GM12874 (cell line): ENCODE results near the gene CRTAC1.

Source experiments
- TF ChIP-seq, protein P1 (sequence below): IDR thresholded peaks from 2 replicates; pipeline ENCODE4 v1.5.1; 2011; ENCODE audit warnings: low read depth, mild to moderate bottlenecking, control low read depth, low read length, moderate library complexity; ENCODE audit not compliant: insufficient read depth

Gene CRTAC1

GRCh38 chr10:97914171-97914836 is 116.1 kb downstream of the CRTAC1 start:
- TF ChIP-seq, protein P1, sequence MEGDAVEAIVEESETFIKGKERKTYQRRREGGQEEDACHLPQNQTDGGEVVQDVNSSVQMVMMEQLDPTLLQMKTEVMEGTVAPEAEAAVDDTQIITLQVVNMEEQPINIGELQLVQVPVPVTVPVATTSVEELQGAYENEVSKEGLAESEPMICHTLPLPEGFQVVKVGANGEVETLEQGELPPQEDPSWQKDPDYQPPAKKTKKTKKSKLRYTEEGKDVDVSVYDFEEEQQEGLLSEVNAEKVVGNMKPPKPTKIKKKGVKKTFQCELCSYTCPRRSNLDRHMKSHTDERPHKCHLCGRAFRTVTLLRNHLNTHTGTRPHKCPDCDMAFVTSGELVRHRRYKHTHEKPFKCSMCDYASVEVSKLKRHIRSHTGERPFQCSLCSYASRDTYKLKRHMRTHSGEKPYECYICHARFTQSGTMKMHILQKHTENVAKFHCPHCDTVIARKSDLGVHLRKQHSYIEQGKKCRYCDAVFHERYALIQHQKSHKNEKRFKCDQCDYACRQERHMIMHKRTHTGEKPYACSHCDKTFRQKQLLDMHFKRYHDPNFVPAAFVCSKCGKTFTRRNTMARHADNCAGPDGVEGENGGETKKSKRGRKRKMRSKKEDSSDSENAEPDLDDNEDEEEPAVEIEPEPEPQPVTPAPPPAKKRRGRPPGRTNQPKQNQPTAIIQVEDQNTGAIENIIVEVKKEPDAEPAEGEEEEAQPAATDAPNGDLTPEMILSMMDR: no peak

DNA sequence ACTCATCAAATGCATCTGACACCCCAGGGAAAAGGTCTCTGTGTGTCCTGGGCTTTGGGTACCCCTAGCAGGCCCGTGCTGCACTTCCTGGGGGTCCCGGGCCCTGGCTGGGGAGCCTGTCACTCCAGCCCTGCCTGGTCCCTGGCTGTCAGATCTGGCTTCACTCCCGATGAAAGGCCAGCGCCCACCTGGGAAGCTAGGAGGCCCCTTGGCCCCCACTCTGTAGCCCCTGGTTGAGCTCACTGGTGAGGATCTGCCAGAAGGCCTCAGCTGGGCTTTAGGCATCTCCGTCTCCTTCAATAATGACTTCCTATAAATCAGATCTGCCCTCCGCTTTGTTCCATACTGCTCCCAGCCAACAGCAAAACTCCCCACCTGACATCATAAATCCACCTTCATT is 116.8 kb downstream of the CRTAC1 start:
- TF ChIP-seq, protein P1: no peak

GRCh38 chr10:97913193-97913592 is 117.2 kb downstream of the CRTAC1 start:
- TF ChIP-seq, protein P1: no peak

- TF ChIP-seq, protein P1: no peak
These were observed 119.2 kb downstream of the CRTAC1 start for GRCh38 chr10:97911217-97911616.

- TF ChIP-seq, protein P1: no peak
These were observed 119.8 kb downstream of the CRTAC1 start for GRCh38 chr10:97910661-97911060.

DNA sequence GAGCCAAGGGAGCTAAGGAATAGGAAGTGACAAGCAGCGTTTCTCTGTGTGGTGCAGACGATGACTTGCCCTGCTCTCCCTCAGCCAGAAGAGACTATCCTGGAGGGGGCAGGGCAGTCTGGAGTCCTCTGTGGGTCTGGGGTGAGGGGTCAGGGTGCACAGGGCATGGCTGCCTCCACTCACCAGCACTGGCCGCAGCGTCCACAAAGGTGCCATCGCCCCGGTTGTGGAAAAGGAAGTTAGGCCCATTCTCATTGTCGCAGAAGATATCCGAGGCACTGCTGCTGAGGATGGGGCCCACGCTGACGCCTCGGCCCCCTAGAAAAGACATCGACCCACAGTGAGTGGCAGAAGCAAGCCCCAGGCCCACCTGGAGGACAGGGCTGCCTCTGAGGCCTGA is 122.6 kb downstream of the CRTAC1 start:
- TF ChIP-seq, protein P1: no peak

DNA sequence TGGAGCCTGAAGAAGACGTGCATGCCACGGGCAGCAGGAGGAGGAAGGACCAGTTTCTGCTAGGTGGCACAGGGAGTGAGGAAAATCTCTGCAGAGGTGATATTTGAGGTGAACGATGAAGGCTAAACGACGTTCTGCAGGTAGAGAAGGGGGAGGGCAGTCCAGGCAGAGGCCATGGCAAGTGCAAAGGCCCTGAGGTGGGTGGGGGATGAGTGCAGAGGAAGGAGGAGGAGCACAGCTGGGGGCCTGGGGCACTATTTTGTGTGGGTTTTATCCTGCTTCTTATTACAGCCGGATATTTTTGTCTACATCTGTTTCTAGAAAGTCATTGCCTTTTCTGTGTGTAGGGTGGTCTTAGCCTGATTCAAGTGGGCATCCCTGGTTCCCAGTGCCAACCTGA is 123.2 kb downstream of the CRTAC1 start:
- TF ChIP-seq, protein P1: no peak

GRCh38 chr10:97905276-97905675 is 125.1 kb downstream of the CRTAC1 start:
- TF ChIP-seq, protein P1: no peak
